Nephron progenitor cell (in vitro differentiated cells): ENCODE data around the gene KRTAP11-1.

Experiments
- DNase-seq: peaks from one replicate; pipeline ENCODE4 v3.0.0; 2021
- H3K27ac Mint-ChIP-seq: 2 replicates; pipeline ENCODE4 v1.8.0; 2021; ENCODE audit warnings: mild to moderate bottlenecking, moderate library complexity, mixed read lengths
- H3K27me3 Mint-ChIP-seq: 2 replicates; pipeline ENCODE4 v1.8.0; 2021; ENCODE audit warnings: mild to moderate bottlenecking, low read depth, mixed read lengths; ENCODE audit not compliant: poor library complexity
- H3K36me3 Mint-ChIP-seq: 2 replicates; pipeline ENCODE4 v1.8.0; 2021; ENCODE audit warnings: low read depth, mixed read lengths
- H3K4me1 Mint-ChIP-seq: 2 replicates; pipeline ENCODE4 v1.8.0; 2021; ENCODE audit warnings: mixed read lengths
- H3K4me3 Mint-ChIP-seq: 2 replicates; pipeline ENCODE4 v1.8.0; 2021; ENCODE audit warnings: mild to moderate bottlenecking, moderate library complexity, mixed read lengths
- H3K9me3 Mint-ChIP-seq: 2 replicates; pipeline ENCODE4 v1.8.0; 2021; ENCODE audit warnings: mild to moderate bottlenecking, moderate library complexity, mixed read lengths
- TF ChIP-seq, protein P1 (sequence below): fragments of 200-600 bp; sonication (generic); IDR thresholded peaks from 2 replicates; pipeline ENCODE4 v1.5.0; 2021; ENCODE audit warnings: antibody characterized with exemption

KRTAP11-1 gene

DNA sequence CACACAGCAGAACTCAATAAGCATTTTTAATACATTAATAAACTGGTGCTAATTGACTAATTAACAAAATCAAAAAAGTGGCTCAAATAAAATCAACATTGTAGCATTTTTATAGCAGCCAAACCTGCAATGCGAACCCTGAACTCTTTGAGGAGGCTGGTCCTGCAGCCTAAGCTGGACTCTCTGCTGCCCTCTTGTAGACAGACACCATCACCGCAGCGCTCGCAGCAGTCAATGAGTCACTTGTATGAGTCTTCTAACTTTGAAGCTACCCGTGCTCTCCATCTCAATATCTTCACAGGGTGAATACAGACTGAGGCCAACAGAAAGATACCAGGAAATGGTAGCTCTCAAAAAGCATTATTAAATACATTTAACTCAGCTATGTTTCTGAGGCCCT, 42.1 kb downstream of the KRTAP11-1 start:
- H3K4me1 Mint-ChIP-seq, result peaks cover 5% of the 10 kb centered on the region
- peak; percentile 47 for DNase-seq
- H3K4me3 Mint-ChIP-seq, result no peak overlapping the region
- no peak overlapping the region for H3K27ac Mint-ChIP-seq
- TF ChIP-seq, protein P1, sequence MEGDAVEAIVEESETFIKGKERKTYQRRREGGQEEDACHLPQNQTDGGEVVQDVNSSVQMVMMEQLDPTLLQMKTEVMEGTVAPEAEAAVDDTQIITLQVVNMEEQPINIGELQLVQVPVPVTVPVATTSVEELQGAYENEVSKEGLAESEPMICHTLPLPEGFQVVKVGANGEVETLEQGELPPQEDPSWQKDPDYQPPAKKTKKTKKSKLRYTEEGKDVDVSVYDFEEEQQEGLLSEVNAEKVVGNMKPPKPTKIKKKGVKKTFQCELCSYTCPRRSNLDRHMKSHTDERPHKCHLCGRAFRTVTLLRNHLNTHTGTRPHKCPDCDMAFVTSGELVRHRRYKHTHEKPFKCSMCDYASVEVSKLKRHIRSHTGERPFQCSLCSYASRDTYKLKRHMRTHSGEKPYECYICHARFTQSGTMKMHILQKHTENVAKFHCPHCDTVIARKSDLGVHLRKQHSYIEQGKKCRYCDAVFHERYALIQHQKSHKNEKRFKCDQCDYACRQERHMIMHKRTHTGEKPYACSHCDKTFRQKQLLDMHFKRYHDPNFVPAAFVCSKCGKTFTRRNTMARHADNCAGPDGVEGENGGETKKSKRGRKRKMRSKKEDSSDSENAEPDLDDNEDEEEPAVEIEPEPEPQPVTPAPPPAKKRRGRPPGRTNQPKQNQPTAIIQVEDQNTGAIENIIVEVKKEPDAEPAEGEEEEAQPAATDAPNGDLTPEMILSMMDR, result peak; percentile 59
- H3K9me3 Mint-ChIP-seq, result peaks cover 20% of the 10 kb centered on the region
- H3K27me3 Mint-ChIP-seq, result peaks cover 8% of the 10 kb centered on the region
- H3K36me3 Mint-ChIP-seq, result no peaks in the 10 kb centered on the region

DNA sequence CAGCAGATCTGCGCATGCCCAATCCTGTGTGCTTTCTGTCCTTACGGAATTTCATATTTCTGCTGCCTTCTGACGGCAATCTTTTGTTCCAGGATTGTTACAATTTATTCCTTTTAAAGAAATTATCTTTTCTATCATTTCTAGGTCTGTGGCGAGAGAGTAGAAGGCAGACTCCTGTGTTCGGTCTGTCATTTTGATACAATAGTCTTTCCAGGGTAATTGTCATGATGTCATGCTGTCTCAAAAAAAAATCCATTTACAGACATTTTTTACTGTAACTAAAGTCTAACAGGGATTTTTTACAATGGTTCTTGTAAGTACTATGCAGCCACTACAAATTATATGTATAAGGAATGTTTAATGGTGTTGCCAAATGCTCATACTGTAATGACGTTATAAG, 42.8 kb downstream of the KRTAP11-1 start:
- no peak for DNase-seq
- Mint-ChIP-seq H3K36me3 (no peaks in the 10 kb centered on the region), H3K4me1 (peaks cover 5% of the 10 kb centered on the region), H3K27ac (no peak overlapping the region), H3K27me3 (peaks cover 11% of the 10 kb centered on the region), H3K4me3 (no peak overlapping the region), H3K9me3 (peaks cover 20% of the 10 kb centered on the region)
- TF ChIP-seq, protein P1, result no peak

DNA sequence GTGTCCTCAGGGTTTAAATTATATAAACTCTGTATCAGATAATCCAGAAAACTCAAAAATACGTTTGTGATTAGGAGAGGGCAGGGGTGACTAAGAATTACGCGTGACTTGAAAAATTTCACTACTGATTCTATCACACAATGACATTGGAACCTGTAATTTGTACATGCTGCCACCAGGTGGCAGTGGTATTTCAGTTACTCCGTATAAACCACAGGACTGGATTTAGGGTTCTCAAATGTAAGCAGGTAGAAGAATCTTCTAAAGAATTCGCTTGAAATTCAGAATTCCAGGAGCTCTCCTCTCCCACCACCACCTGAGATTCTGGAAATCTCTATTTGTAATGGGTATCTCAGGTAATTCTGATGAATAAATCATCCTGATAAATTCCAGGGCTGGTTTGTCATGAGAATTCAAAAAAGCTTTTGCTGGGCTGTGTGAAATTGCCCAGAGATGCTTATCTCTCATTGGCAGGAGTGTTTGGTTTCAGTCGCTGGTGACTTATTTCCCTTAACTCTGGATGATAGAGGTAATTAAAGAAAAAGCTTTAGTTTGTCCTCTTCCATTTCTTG, 50.1 kb downstream of the KRTAP11-1 start:
- Mint-ChIP-seq H3K27ac (no peak overlapping the region), H3K9me3 (peaks cover 22% of the 10 kb centered on the region), H3K4me3 (no peak overlapping the region), H3K4me1 (no peaks in the 10 kb centered on the region), H3K36me3 (peaks cover 10% of the 10 kb centered on the region), H3K27me3 (peaks cover 3% of the 10 kb centered on the region)
- DNase-seq, result peak; percentile 39
- TF ChIP-seq, protein P1, result peak; percentile 66
